Measurements from ENCODE around the gene ST13.

GRCh38 chr22:40803321-40803720 is 53.1 kb downstream of the ST13 start:
- TF ChIP-seq CTCF (IDR thresholded peaks at IDR 0.05; ENCODE audit: insufficient read depth, low read length, poor library complexity, severe bottlenecking), result no peak
- no peak for TF ChIP-seq EZH2phosphoT487 (conservative IDR thresholded peaks at IDR 0.05; ENCODE audit: low read length)

Measured in SU-DHL-6 (cell line).